ENCODE data around the gene BCL2L1.

- TF ChIP-seq CTCF (IDR thresholded peaks at IDR 0.05), result no peak
- TF ChIP-seq EZH2 (IDR thresholded peaks at IDR 0.05), result no peak
Observed at GRCh38 chr20:31663524-31663837, 59.2 kb downstream of the BCL2L1 start.

Measured in neural progenitor cell (in vitro differentiated cells).